Stimulated activated CD4-positive, alpha-beta T cell treated with anti-CD3 and anti-CD28 coated beads, Interleukin-2, amount 100 ng/mL, for 48 hours (primary cell): ENCODE data around the gene UAP1L1.
"Not testable (repeated sequence)": the region's sequence is repeated elsewhere in the genome, so short reads cannot be mapped to it uniquely, and the experiment has no call there.

Source experiments
- DNase-seq, 2 donors: peaks; one replicate each; pipeline ENCODE4 v3.0.0-alpha.2; 2020

UAP1L1 gene

DNA sequence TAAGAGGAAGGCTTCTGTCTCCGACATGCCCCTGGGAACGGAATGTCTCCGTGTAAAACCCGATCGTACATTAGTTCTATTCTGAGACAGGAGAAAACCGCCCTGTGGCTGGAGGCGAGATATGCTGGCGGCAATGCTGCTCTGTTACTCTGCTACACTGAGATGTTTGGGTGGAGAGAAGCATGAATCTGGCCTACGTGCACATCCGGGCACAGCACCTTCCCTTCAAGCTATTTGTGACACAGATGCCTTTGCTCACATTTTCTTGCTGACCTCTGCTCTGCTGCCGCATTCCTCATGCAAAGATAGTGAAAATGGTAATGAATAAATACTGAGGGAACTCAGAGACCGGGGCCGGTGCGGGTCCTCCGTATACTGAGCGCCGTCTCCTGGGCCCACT lies 39.4 kb downstream of the UAP1L1 start:
- no peak for DNase-seq

DNA sequence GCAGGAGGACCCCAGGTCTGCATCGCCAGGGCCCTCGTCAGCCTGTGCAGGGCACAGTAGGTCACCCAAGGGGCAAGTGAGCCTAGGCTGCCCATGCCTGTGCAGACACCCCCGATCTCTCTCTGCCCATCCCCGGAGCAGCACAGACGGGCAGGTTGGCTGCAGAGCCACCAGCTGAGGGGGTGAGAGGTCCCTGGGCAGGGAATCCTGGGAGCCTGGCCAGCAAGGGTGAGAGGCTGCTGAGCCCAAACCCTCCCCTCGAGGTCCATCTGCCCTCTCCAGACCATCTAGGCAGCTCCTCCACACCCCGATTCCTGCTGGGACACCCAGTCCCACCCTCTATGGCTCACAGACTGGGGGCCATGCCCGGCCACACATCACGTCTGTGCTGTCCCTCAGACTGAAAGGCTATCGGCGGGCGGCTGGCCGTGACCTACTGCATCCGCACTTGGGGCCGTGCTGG lies 40.0 kb downstream of the UAP1L1 start:
- DNase-seq, result no peak

DNA sequence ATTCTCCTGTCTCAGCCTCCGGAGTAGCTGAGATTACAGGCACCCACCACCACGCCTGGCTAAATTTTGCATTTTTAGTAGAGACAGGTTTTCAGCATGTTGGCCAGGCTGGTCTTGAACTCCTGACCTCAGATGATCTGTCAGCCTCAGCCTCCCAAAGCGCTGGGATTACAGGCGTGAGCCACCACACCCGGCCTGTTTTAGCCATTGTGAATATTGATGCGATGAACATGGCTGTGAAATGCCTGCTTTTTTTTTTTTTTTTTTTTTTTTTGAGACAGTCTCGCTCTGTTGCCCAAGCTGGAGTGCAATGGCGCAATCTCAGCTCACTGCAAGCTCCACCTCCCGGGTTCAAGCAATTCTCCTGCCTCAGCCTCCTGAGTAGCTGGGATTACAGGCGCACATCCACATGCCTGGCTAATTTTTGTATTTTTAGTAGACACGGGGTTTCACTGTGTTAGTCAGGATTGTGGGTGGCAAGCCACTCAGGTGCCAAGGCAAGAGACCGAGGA lies 40.8 kb downstream of the UAP1L1 start:
- not testable (repeated sequence) for DNase-seq

DNA sequence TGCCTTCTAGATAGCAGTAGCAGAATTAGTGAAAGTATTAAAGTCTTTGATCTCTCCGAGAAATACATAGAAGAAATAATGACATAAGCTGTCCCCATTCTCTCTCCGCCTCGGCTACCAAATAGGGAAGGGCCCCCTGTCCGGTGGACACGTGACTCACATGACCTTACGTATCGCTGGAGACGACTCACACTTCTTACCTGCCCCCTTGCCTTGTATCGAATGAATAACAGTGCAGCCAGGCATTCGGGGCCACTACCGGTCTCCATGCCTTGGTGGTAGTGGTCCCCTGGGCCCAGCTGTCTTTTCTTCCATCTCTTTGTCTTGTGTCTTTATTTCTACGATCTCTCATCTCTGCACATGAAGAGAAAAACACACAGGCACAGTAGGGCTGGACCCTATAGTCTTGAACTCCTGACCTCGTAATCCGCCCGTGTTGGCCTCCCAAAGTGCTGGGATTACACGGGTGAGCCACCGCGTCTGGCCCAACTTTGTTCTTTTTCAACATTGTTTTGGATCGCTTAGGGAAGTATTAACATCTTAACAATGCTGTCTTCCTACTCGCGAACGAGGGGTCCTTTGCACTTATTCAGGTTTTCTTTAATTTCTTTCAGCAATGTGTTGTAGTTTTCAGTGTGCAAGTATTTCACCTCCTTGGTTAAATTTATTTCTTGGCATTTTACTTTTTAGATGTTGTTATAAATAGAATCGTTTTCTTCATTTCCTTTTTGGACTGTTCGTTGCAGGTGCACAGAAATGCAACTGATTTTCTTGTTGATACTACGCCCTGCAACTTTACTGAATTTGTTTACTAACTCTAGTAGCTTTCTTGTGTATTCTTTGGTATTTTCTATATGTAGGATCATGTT lies 44.8 kb downstream of the UAP1L1 start:
- DNase-seq, result not testable (repeated sequence)

DNA sequence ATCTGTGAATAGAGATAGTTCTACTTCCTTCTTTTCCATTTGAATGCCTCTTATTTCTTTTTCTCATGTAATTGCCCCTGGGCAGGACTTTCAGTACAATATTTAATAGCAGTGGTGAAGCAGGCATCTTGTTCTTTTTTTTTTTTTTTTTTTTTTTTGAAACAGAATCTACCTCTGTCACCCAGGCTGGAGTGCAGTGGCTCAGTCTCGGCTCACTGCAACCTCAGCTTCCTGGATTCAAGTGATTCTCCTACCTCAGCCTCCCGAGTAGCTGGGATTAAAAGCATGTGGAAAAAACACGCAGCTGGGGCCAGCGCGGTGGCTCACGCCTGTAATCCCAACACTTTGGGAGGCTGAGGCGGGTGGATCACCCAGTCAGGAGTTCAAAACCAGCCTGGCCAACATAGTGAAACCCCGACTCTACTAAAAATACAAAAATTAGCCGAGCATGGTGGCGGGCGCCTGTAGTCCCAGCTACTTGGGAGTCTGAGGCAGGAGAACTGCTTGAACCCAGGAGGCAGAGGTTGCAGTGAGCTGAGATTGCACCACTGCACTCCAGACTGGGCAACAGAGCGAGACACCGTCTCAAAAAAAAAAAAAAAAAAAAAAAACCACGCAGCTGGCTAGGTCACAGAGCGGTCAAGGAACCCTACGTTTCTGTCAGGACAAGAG lies 45.6 kb downstream of the UAP1L1 start:
- not testable (repeated sequence) for DNase-seq

DNA sequence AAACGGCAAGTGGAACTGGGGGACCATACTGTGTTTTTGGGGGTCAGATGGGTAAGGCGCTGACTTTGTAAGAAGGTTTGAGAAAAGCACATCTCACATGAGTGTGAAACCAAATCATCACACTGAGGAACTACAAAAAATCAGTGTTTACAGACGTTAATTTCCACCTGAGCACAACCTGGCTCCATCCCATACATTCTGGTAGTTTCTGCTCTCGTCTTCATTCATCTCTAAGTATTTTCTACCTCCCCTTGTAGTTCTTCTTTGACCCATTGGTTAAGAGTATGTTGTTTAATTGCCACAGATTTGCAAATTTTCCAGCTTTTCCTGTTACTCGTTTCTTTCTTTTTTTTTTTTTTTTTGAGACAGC lies 46.1 kb downstream of the UAP1L1 start:
- DNase-seq, result no peak

DNA sequence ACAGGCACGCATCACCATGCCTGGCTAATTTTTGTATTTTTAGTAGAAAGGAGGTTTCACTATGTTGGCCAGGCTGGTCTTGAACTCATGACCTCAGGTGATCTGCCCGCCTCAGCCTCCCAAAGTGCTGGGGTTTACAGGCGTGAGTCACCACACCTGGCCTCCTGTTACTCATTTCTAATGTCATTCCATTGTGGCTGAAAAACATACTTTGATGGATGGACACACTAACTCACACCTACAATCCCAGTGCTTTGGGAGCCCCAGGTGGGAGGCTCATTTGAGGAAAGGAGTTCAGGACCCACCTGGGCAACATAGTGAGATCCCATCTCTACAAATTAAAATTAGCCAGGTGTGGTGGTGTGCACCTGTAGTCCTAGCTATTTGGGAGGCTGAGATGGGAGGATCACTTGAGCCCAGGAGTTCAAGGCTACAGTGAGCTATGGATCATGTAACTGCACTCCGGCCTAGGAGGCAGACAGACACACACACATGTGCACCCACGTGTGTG lies 46.7 kb downstream of the UAP1L1 start:
- not testable (repeated sequence) for DNase-seq

DNA sequence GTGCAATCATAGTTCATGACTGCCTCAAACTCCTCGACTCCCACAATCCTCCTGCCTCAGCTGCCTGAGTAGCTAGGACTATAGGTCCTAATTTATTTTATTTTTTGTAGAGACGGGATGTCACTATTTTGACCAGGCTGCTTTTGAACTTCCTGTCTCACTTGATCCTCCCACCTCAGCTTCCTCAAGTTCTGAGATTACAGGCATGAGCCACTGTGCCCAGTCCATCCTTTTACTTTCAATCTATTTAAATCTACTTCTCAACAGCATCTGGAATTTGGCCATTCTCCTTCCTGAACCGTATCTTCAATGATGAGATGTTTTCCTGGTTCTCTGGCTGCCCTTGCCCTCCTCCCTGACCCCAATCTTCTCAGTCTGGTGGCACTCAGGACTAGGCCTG lies 49.5 kb downstream of the UAP1L1 start:
- DNase-seq, result no peak

DNA sequence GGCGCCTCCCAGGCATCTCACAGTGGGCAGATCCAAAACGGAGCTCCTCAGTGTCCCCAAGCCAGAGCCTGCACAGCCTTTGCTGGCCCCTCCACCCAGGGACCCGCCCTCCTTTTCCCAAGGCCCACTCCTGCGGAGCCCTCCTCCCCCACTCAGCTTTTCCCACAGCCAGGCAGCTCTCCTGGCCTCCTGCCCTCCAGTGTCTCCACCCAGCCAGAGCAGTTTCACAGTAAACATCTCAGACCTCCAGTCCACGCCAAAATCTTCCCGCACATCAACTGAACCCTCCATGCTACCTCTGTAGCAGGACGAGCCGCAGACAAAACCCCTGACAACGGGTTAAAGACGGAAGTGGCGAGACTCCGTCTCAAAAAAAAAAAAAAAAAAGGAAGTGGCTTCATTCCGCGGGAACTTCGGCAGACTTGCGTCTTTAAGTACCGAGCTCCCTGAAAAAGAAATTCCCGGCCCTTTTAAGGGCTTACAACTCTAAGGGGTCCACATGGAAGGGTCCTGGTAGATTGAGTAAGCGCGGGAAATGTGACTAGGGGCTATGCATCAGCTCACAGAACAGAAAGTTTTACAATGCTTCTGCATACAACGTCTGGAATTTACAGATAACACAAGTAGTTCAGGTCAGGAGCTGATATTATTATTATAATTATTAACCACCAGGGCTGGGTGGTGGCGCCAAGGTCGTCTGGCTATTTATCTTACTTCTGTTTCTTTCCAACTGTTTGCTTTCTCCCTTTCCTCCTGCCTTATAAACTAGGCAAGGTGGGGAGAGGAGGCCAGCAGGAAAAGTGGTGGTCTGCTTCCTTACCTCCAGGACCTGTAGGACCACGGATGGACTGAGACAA lies 50.2 kb downstream of the UAP1L1 start:
- peak in 1 of 2 donors; percentile 22 for DNase-seq

DNA sequence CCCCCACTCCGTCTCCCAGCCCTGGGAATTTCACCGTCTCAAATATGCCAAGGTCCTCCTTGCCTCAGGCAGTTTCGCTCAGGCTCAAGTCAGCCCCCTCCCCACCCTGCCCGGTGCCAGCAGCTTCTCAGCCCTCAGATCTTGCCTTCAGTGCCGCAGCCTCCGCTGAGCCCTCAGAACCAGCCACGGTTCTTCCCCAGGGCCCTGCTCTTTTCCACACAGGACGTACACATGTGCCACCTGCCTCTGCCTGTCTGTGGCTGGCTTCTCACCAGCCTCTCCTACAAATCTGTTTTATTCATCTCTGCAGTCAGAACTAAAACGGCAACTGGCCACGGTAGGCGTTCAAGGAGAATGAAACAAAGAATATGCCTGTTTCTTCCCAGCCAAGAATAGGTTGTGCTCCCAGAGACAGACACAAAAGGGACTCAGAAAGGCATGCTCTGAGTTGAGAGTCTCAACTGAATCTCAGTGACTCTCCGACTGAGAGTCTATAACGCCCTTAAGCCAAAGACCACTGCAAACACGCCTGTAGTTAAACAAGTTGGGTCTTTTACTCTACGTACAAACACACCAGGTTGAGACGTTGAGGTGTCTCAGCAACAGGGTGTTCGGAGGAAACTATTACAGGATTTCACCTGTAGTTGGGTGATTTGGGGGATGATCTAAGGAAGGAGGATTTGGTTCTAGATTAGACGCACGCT lies 51.0 kb downstream of the UAP1L1 start:
- no peak for DNase-seq

DNA sequence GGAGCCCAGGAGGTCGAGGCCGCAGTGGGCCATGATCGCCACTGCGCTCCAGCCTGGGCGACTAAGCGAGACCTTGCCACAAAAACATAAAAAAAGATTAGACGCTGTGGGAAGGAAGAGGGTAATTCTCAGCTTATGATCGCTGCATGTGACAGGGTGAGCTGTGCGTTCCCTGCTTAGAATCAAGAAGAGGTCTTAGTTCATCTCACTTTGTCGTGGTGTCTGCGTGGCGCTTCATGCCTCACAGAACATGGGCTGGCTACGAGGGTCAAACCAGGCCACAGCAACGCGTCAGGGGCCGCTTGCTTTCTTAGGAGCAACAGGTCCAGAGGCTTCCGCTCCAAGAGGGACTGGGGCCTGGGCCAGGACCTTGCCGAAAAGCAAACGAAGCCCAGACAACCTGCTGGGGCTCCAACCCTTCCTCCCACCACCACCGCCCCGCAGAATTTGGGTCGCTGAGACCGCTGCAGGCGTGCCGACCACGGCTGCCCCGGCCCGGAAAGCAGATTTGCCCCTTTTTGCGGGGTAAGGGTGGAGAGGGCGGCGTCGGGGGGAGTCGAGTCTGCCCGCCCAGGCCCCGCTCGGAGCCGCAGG lies 51.6 kb downstream of the UAP1L1 start:
- no peak for DNase-seq

DNA sequence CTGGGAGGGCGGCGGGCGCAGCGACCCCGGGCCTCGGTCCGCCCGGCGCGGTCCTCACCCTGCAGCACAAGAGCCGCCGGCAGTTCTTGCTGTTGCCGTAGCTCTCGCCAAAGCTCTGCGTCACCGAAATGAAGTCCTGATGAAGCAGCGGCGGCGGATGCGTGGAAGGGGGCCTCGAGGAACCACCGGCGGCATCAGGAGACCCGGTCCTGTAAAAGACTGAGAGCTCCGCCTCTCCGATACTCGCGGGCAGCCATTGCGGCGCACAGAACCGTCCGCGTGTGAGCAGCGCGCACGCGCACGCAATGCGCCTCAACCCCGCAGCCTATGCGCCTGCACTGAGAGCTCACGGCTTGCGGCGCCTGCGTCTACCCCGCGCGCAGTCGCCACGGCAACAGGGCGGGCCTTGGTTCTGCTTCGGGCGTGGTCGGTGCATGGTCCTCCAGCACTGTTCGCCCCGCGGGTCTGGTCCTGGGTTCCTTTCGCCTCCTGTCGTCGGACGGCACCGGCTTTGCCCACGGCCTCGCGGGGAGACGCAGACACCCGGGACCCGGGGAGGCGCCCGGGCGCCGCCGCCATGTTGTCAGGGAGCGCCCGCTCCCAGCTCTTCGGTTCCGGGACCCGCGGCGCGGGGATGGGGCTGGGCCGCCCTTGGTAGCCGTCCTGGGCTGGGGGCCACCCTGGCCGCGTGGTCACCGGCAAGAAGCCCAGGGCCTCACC lies 52.3 kb downstream of the UAP1L1 start:
- DNase-seq, result peak; percentile 83 to 87

DNA sequence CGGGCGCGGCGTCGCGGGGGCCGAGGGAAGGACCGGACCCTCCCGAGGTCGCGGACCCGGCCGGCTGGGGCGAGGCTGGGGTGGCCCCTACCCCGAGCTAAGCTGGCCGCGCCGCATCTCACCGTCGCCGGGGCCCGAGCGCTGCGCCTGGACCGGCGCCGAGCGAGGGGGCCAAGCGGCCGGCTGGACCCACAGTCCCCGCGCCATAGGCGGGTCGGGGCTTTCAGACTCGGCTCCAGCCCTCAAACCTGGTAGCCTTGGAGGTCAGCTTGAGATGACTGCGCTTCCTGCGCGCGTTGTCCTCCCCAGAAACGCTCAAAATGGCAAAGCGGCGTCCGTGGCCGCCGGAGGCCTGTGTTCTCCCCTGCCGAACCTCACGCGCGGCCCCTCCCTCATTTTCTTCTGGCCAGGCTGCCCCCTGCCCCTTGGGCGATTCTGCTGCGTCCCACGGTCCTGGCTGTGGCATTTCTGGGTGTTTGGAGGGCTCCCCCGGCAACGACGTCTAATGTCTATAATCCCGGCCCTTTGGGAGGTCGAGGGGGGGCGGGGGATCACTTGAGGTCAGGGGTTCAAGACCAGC lies 52.9 kb downstream of the UAP1L1 start:
- DNase-seq, result no peak
